ENCODE data around the gene ZNF683.
A peak's percentile ranks its signal among the peaks of the same experiment; 100 is the strongest.
"Not testable (repeated sequence)": the region's sequence is repeated elsewhere in the genome, so short reads cannot be mapped to it uniquely, and the experiment has no call there.

The ZNF683 gene

GRCh38 chr1:26384076-26384475 lies 11.5 kb upstream of the ZNF683 start:
- no peak for DNase-seq

GRCh38 chr1:26378879-26379251 lies 6.3 kb upstream of the ZNF683 start:
- DNase-seq, result no peak

GRCh38 chr1:26378088-26378878 lies 5.7 kb upstream of the ZNF683 start:
- peak; percentile 47 for DNase-seq

GRCh38 chr1:26376050-26376449 lies 3.5 kb upstream of the ZNF683 start:
- DNase-seq, result no peak

- no peak for DNase-seq
Measured at GRCh38 chr1:26375081-26375480, 2.5 kb upstream of the ZNF683 start.

- not testable (repeated sequence) for DNase-seq
Measured at GRCh38 chr1:26374361-26374760, 1.8 kb upstream of the ZNF683 start.

GRCh38 chr1:26373789-26374188 lies 1.2 kb upstream of the ZNF683 start:
- DNase-seq, result no peak

GRCh38 chr1:26373281-26373680 lies 731 bp upstream of the ZNF683 start:
- no peak for DNase-seq

- no peak for DNase-seq
Measured at GRCh38 chr1:26372039-26372438, 511 bp downstream of the ZNF683 start.

- DNase-seq, result no peak
Measured at GRCh38 chr1:26370591-26371382, 1.8 kb downstream of the ZNF683 start.

GRCh38 chr1:26368486-26368885 lies 4.1 kb downstream of the ZNF683 start:
- no peak for DNase-seq

- no peak for DNase-seq
Measured at GRCh38 chr1:26368006-26368405, 4.5 kb downstream of the ZNF683 start.

GRCh38 chr1:26367441-26367840 lies 5.1 kb downstream of the ZNF683 start:
- DNase-seq, result no peak

GRCh38 chr1:26364956-26365355 lies 7.6 kb downstream of the ZNF683 start:
- DNase-seq, result peak; percentile 22

- no peak for DNase-seq
Measured at GRCh38 chr1:26363549-26364448, 8.8 kb downstream of the ZNF683 start.

- DNase-seq, result no peak
Measured at GRCh38 chr1:26362331-26362730, 10.2 kb downstream of the ZNF683 start.

- no peak for DNase-seq
Measured at GRCh38 chr1:26361605-26362122, 10.9 kb downstream of the ZNF683 start.

- no peak for DNase-seq
Measured at GRCh38 chr1:26360807-26361604, 11.5 kb downstream of the ZNF683 start.

- DNase-seq, result no peak
Measured at GRCh38 chr1:26359981-26360806, 12.4 kb downstream of the ZNF683 start.

GRCh38 chr1:26358411-26359384 lies 13.9 kb downstream of the ZNF683 start:
- no peak for DNase-seq

All from NCI-H446 treated with DMSO at 0.1 percent for 48 hours (cell line).